HG03139 (cell line): ENCODE measurements around the gene TMEM92.
"Not testable (repeated sequence)": the region's sequence is repeated elsewhere in the genome, so short reads cannot be mapped to it uniquely, and the experiment has no call there.

Source experiments
- ATAC-seq: cut with Tn5 transposase; IDR thresholded peaks from one replicate; pipeline ENCODE4 v1.9.1; 2021; ENCODE audit not compliant: unreplicated experiment

The TMEM92 gene

GRCh38 chr17:50297407-50297865 is 23.2 kb downstream of the TMEM92 start:
- peak; percentile 60 for ATAC-seq

DNA sequence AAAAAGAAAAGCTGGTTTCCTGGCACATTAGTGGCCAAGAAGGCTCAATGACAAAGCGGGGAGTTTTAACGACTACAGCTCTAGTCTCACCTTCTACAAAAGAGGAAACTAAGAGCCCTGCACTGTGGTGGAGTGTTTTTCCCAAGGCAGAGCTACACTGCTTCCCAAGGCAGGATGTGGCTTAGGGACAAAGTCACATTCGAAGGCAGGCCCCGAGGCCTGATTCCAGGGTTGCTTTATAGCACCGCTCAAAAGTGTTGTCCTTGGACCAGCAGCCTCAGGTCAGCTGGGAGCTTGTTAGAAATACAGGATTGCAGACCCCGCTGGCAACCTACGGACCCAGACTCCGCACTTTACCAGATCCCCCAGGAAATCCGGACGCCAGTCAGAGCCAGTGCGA is 23.8 kb downstream of the TMEM92 start:
- ATAC-seq, result no peak

DNA sequence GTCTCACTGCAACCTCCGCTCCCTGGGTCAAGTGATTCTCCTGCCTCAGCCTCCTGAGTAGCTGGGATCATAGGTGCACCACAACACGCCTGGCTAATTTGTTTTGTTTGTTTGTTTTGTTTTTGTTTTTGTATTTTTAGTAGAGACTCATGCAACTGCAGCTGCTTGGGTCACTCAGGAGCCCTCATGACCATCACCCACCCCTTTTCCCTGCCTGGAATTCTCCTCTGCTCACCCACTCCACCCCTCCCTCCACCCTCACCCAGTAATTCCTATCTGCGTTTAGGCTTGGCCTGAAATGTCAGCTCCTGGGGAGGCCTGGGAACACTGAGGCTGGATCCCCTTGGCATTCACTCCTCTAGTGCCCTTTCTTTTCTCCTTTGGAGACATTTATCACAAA is 25.5 kb downstream of the TMEM92 start:
- ATAC-seq, result no peak

GRCh38 chr17:50300824-50301223 is 26.6 kb downstream of the TMEM92 start:
- ATAC-seq, result not testable (repeated sequence)

DNA sequence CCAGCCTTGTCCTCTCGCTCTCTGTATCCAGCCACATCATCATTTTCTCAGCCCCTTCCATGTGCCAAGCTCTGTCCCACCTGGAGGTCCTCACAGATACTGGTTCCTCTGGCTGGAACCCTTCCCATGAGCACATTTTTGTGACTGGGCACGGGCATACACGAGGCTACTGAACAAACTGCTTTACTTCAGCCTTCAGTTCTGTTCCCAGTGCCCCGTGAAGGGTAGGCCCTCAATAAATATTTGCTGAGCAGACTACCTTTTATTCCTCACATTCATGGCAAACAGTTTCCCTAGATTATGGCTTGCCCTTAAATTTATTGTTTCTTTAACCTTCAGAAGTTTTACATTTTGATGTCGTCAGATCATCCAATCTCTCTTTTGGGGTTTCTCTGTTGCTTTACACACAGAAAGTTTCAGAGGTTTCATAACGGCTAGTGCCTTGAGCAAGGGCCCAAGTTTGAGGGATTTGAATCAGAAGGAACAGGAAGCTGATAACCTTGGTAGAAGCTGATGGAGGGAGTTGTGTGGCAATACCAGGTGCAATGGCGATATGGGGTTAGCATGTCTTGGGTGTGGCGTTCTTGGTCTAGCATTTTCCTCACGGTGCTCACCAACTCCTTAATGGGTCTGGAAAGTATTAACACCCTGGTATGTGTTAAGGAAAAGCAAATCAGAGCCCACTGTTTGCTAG is 27.8 kb downstream of the TMEM92 start:
- ATAC-seq, result no peak

DNA sequence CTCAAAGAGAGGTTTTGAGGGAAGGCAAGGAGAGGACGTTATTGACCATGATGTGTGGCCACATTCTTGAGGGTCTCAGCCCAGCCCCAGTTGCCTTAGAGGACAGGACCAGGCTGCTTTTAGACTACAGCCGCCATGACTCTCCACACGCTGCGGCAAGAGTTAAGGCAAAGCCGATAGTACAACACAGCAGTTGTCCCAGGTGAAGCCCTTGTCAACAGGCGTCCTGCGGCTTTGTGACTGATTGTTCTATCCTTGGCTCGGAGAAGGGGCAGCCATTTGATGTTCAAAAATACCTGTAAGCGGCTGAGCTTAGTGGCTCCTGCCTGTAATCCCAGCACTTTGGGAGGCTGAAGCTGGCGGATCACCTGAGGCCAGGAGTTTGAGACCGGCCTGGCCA is 28.8 kb downstream of the TMEM92 start:
- no peak for ATAC-seq

DNA sequence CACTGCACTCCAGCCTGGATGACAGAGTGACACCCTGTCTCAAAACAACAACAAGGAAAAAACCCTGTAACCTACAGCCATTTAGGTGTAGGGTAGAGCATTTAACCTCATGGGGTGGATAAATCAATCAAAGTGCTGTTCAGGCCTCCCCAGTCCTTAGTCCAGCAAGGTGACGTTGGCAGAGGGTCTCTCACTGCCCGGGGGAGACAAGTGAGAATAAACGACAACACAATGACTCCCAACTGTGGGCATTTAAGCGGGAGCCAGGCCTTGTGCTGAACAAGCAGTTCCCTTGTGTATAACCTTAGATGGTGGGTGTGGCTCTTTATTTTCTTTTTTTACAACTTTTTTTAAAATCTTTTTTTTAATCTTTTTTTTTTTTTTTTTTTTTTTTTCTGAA is 29.3 kb downstream of the TMEM92 start:
- ATAC-seq, result no peak

DNA sequence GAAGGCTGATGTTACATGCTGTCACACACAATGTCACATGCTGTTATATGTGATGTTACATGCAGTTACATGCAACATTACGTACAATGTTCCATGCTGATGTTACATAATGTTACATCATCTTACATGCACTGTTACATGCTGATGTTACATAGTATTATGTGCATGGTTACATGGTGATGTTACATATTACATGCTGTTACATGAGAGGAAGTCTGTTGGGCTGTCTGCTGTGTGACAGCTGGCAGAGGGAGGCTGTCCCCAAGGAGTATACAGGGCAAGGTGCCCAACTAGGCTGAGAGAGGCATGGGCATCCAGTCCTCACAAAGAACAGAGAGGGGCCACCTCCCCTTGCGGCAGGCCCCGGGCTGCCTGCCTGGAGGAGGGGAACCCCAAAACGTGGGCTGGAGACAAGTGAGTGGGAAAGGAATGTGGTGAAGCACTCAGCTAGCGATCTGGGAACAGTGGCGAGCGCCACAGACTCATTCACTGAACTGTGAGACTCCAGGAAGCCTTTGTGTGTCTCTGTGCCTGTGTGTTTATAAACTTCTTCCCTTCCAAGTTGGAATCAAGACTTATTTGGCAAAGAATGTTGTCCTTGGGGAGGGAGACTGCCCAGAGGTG is 30.6 kb downstream of the TMEM92 start:
- ATAC-seq, result no peak

DNA sequence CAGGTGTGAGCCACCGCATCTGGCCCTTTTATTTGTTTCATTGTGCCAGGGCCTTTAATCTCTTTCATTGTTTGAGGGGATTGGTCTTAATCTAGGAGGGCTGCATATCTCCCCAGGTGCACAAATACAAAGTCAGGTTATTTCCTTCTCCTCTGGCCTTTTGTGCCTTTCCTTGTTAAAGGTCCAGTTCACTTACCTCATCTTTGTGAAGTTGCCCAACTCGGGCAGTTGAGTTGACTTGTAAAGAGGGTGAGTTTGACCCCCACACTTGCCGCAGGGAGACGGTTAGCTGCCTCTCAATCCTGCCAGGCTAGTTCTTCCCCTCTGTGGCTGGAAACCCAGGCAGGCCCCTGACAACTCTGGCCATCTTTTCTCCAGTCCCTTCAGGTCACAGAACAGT is 33.4 kb downstream of the TMEM92 start:
- no peak for ATAC-seq

DNA sequence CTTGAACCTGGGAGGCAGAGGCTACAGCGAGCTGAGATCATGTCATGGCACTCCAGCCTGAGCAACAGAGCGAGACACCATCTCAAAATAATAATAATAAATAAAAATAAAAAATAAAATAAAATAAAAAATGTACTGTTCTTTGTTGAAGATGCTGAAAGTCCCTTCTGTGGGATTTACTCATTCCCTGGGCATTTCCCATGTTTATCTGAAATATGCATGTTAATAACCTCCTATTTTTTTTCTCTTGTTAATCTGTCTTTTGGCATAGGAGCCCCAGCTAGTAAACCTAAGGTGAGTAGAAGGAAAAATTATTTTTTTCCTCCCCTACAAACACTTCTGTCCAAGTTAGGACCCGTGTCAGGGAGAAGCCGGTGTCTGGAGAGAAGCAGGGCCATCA is 34.4 kb downstream of the TMEM92 start:
- ATAC-seq, result no peak

DNA sequence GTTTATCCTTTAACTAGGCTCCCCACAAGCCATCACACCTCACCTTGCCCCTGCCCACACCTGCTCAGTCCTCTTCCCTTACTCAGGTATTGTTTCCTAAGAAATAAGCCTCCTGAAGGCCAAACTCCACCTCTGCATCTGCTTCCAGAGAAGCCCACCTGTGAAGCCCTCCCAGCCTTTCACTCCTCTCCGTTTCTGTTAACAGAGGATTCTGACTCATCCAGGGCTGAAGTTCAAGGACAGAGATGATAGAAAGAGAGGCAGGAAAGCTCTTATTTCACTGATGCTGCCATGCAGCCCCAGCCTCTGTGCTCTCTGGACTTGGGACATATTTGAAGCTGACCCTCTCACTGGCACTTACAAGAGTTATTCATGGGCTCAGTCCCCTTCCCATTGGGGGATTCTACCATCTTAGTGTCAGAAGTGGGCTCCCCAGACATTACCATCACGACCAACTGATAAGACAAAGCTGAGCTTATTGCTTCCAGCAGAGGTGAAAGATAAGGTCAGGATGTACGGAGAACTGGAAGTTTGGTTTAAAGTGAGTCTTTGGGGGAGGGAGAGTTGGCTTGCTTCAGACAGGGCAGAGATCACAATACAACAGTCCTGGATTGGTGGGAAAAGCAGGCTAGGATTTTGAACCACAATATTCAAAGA is 36.3 kb downstream of the TMEM92 start:
- no peak for ATAC-seq

- ATAC-seq, result no peak
Measured at GRCh38 chr17:50311112-50311460, 36.8 kb downstream of the TMEM92 start.

- no peak for ATAC-seq
Measured at GRCh38 chr17:50311483-50311882, 37.2 kb downstream of the TMEM92 start.

GRCh38 chr17:50312308-50312707 is 38.0 kb downstream of the TMEM92 start:
- ATAC-seq, result no peak

DNA sequence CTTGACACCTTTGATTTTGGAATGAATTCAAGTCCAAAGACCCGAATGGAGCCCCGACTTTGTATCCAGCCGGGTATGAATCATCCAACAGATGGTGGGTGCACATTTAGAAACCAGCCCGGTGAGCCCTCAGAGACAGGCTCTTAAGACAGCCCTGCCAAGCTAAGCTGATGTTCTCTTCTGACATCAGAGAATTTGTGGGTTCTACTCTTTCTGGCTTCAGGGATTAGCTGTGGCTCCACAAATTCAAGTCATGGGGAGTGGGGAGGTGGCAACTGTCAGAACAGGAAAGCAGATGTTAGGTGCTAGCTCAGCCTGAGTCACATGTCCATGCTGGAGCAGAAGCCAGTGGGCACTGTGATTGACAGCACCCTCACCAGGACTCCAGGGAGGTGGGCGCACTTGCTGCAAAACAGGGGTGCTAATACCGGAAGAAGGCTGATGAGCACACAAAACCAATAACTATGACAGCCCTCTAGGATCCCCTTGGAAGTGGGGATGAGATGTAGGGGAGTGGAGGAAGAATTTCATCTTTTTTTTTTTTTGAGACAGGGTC is 40.3 kb downstream of the TMEM92 start:
- no peak for ATAC-seq

GRCh38 chr17:50316016-50316587 is 41.8 kb downstream of the TMEM92 start:
- ATAC-seq, result no peak

GRCh38 chr17:50316660-50317059 is 42.4 kb downstream of the TMEM92 start:
- ATAC-seq, result not testable (repeated sequence)

GRCh38 chr17:50317121-50317520 is 42.9 kb downstream of the TMEM92 start:
- ATAC-seq, result no peak

DNA sequence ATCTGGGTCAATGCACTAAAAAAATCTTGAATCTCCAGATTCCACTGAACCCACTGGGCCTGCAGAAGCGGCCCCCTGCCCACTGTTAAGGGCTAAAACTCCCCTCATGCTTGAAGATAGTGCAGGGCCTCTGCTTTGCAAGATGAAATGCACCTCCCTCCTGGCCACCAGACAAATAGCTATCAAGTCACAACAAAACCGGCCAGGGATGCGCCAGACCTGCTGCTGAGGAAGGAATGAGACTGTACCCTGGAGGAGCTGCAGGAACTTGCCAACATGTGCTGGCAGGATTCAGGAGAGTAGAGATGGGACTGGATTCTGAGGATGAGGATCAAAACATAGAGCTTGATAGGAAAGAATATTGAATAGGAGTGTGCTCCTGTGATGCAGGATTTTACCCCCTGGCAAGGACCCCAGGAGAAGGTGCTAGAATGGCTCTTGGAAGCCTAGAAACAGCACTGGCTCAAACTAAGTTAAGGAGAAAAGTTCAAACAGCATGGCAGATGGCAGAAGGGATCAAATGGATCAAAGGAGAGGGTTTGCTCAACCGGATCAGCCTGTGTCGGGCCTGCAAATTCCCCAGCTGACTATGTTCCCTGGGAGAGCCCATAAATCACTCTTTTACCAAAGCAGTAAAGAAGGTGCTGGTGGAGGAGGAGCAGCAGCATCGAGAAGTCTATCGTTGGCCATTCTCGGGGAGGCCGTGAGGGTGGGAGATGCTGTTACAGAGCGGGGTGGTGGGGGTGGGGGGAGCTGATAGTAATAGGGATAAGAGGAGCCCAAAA is 44.4 kb downstream of the TMEM92 start:
- ATAC-seq, result no peak

DNA sequence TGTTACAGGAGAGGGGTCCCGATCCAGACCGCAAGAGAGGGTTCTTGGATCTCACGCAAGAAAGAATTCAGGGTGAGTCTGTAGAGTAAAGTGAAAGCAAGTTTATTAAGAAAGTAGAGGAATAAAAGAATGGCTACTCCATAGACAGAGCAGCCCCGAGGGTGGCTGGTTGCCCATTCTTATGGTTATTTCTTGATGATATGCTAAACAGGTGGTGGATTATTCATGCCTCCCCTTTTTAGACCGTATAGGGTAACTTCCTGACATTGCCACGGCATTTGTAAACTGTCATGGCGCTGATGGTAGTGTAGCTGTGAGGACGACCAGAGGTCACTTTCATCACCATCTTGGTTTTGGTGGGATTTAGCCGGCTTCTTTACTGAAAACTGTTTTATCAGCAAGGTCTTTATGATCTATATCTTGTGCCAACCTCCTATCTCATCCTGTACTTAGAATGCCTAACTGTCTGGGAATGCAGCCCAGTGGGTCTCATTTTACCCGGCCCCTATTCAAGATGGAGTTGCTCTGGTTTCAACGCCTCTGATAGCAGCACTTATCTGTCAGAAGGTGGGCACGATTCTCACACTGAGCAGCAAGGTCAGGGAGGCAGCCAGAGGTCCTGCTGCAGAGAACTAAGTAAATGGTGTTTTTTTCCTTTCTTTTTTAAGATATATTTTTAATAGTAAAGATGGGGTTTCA is 45.2 kb downstream of the TMEM92 start:
- ATAC-seq, result no peak
